ENCODE measurements around the gene NR1H3.

Gene NR1H3

GRCh38 chr11:47233989-47234668 lies 23.7 kb upstream of the NR1H3 start:
- DNase-seq (ENCODE audit: low read depth in 1 of 2, low spot score in 1 of 2) = peak in 1 of 2 experiments; percentile 77
- in situ Hi-C loops (cut with HindIII; ENCODE audit: low pct_unique_long_range_greater_than_20kb, low sequenced_read_pairs) = no loop called here
- no peak for TF ChIP-seq JUND (IDR thresholded peaks at IDR 0.05; ENCODE audit: low read depth)

DNA sequence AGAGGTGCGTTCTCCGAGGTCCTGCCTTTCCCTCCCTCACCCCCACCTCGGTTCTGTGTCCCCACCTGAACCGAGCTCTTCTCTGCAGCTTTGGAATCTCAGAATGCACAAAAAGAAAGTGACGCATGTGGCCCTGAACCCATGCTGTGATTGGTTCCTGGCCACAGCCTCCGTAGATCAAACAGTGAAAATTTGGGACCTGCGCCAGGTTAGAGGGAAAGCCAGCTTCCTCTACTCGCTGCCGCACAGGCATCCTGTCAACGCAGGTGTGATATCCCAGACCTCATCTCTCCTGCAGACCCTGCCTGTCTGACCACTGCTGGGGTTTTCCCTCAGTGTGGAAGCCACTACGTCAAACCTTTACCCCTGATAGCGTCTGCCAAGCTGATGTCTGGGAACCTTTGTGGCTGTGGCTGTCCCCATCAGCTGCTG lies 23.1 kb upstream of the NR1H3 start:
- in situ Hi-C loops (cut with HindIII; ENCODE audit: low pct_unique_long_range_greater_than_20kb, low sequenced_read_pairs) = no loop called here
- TF ChIP-seq JUND (IDR thresholded peaks at IDR 0.05; ENCODE audit: low read depth) = no peak
- peak in 1 of 2 experiments; percentile 54 for DNase-seq (ENCODE audit: low read depth in 1 of 2, low spot score in 1 of 2)

DNA sequence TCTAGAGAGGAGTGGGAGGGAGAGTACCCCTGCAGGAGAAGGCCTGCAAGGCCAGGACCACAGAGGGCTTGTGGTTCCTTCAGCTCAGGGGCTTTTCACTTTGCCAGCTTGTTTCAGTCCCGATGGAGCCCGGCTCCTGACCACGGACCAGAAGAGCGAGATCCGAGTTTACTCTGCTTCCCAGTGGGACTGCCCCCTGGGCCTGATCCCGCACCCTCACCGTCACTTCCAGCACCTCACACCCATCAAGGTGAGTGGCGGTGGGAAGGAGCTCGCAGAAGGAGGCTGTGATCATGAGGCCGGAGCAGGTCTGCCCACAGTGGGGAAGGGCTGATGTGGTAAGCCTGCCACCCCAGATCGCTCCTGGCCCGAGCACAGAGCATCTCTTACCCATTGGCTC lies 22.6 kb upstream of the NR1H3 start:
- no peak for TF ChIP-seq JUND (IDR thresholded peaks at IDR 0.05; ENCODE audit: low read depth)
- in situ Hi-C loops (cut with HindIII; ENCODE audit: low pct_unique_long_range_greater_than_20kb, low sequenced_read_pairs) = no loop called here
- DNase-seq (ENCODE audit: low read depth in 1 of 2, low spot score in 1 of 2) = no peak

DNA sequence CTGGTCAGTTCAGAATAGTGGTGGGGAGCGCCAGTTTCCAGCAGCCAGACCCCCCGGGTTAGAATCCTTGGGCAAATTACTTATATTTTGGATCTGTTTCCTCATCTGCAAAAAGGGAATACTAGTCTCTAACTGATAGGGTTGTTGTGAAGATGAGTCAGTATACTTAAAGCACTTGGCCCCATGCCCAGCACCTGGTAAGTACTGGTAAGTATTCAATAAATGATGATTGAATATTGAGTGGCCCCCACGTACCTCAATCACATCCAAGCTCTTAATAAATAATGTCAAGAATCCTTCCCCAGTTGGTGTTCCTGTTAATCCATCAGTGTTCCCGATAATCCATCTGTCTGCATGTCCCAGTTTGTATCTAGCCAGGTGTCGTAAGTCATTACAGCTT lies 21.3 kb upstream of the NR1H3 start:
- TF ChIP-seq JUND (IDR thresholded peaks at IDR 0.05; ENCODE audit: low read depth) = no peak
- in situ Hi-C loops (cut with HindIII; ENCODE audit: low pct_unique_long_range_greater_than_20kb, low sequenced_read_pairs) = no loop called here
- no peak for DNase-seq (ENCODE audit: low read depth in 1 of 2, low spot score in 1 of 2)

DNA sequence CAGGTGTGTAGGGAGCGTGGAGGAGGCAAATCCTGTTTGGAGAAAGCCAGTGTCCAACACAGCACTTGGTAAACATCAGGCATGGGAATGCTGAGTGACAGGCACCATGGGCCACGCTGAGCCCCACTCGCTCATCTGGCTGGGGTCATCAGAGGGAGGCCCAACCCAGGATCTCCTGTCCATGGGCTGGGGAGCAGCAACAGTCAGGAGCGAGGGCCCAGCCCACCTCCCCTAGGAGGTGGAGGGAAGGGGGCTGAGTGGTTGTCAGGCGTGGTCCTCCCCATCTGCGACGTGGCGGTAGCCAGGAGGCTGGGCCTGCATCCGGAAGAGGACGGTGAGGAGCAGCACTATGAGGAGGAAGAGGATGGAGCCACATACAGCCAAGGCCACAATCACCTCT lies 17.9 kb upstream of the NR1H3 start:
- in situ Hi-C loops (cut with HindIII; ENCODE audit: low pct_unique_long_range_greater_than_20kb, low sequenced_read_pairs) = no loop called here
- DNase-seq (ENCODE audit: low read depth in 1 of 2, low spot score in 1 of 2) = no peak
- TF ChIP-seq JUND (IDR thresholded peaks at IDR 0.05; ENCODE audit: low read depth) = no peak

GRCh38 chr11:47241841-47242301 lies 15.9 kb upstream of the NR1H3 start:
- in situ Hi-C loops (cut with HindIII; ENCODE audit: low pct_unique_long_range_greater_than_20kb, low sequenced_read_pairs) = no loop called here
- TF ChIP-seq JUND (IDR thresholded peaks at IDR 0.05; ENCODE audit: low read depth) = no peak
- no peak for DNase-seq (ENCODE audit: low read depth in 1 of 2, low spot score in 1 of 2)

GRCh38 chr11:47242596-47243192 lies 15.1 kb upstream of the NR1H3 start:
- in situ Hi-C loops (cut with HindIII; ENCODE audit: low pct_unique_long_range_greater_than_20kb, low sequenced_read_pairs) = no loop called here
- DNase-seq (ENCODE audit: low read depth in 1 of 2, low spot score in 1 of 2) = no peak
- TF ChIP-seq JUND (IDR thresholded peaks at IDR 0.05; ENCODE audit: low read depth) = no peak

GRCh38 chr11:47243454-47243853 lies 14.3 kb upstream of the NR1H3 start:
- TF ChIP-seq JUND (IDR thresholded peaks at IDR 0.05; ENCODE audit: low read depth) = no peak
- peak in 1 of 2 experiments; percentile 92 for DNase-seq (ENCODE audit: low read depth in 1 of 2, low spot score in 1 of 2)

GRCh38 chr11:47244448-47245350 lies 13.1 kb upstream of the NR1H3 start:
- no peak for DNase-seq (ENCODE audit: low read depth in 1 of 2, low spot score in 1 of 2)
- TF ChIP-seq JUND (IDR thresholded peaks at IDR 0.05; ENCODE audit: low read depth) = no peak
- in situ Hi-C loops (cut with HindIII; ENCODE audit: low pct_unique_long_range_greater_than_20kb, low sequenced_read_pairs) = no loop called here

More at GRCh38 chr11:47243454-47243853, 14.3 kb upstream of the NR1H3 start:
- in situ Hi-C loops (cut with HindIII; ENCODE audit: low pct_unique_long_range_greater_than_20kb, low sequenced_read_pairs) = no loop called here

DNA sequence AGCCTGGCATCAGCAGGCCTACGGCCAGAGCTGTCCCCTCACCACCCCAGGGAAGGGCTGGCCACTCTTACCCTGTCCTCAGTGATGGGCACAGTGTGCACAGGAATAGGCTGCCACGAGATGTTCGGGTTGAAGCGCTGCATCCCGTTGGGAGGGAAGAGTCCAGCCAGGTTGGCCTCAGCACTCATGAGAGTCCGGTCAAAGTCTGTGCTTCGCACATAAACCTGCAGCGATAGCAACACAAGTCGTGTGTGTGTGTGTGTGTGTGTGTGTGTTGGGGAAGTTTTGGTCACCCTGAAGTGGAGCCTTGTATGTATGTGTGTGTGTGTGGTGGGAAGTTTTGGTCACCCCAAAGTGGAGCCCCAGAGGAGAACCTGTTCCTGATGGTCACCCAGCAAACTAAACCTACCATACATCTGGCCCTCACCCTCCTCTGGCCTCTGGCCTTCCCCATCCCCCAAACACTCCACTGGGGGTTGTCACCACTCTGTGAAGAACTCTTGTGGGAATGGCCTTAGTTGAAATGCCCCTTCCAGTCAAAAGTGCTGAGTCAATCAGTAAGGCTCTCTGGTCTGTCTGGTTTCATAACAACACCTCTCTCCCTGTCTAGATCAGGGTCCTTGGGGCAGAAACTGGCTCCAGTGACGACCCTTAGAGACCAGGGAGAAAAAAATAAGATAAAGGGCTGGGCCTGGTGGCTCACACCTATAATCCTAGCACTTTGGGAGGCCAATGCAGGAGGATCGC lies 12.0 kb upstream of the NR1H3 start:
- in situ Hi-C loops (cut with HindIII; ENCODE audit: low pct_unique_long_range_greater_than_20kb, low sequenced_read_pairs) = no loop called here
- no peak for TF ChIP-seq JUND (IDR thresholded peaks at IDR 0.05; ENCODE audit: low read depth)

GRCh38 chr11:47247502-47247901 lies 10.3 kb upstream of the NR1H3 start:
- no peak for DNase-seq (ENCODE audit: low read depth in 1 of 2, low spot score in 1 of 2)
- in situ Hi-C loops (cut with HindIII; ENCODE audit: low pct_unique_long_range_greater_than_20kb, low sequenced_read_pairs) = no loop called here
- no peak for TF ChIP-seq JUND (IDR thresholded peaks at IDR 0.05; ENCODE audit: low read depth)

More for the DNA sequence above, 12.0 kb upstream of the NR1H3 start:
- no peak for DNase-seq (ENCODE audit: low read depth in 1 of 2, low spot score in 1 of 2)

DNA sequence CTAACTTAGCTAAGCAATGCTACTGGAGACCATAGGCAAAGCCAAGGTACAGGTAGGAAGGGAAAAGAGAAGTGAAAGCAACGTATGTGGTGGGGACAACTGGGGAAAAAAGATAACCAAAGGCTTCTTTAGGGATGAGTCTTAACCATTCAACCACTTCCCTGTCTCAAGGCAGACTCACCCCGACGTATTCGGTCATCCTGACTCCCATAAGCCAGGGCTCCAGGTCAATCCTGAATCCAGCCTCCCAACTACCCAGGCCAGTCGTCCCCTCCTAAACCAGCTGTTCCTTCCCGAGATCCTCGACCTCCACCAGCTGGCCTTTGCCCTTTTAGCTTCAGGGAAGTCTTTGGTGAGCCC lies 9.5 kb upstream of the NR1H3 start:
- no peak for DNase-seq (ENCODE audit: low read depth in 1 of 2, low spot score in 1 of 2)
- no peak for TF ChIP-seq JUND (IDR thresholded peaks at IDR 0.05; ENCODE audit: low read depth)
- in situ Hi-C loops (cut with HindIII; ENCODE audit: low pct_unique_long_range_greater_than_20kb, low sequenced_read_pairs) = no loop called here

Data from T47D (cell line).